IMR-90 (cell line): ENCODE measurements around the gene GGN. TPM values are rescaled to one million over a fixed set of nuclear protein-coding genes. Genes with fewer than 3 reads are reported as not detected.

Experiments used
- ATAC-seq: fragments of 200-7000 bp; cut with Tn5 transposase; 2 replicates; pipeline ENCODE4 v1.9.1; 2020; ENCODE audit warnings: low read depth, mild to moderate bottlenecking, moderate library complexity
- BruUV-seq: library from RNA; stranded (reverse); fragments of 400-500 nt; replicated peaks from 2 replicates; lab custom pipeline; 2021; lab: Mats Ljungman, UMichigan
- CTCF ChIA-PET: fragments of 300-600 bp; formaldehyde crosslinking; extraction: SDS; loops from one replicate; lab custom pipeline; 2021; ENCODE audit warnings: antibody characterized with exemption; lab: Yijun Ruan, JAX
- POLR2A ChIA-PET: fragments of 300-600 bp; sonication (Branson Sonifier 250); formaldehyde crosslinking; loops from one replicate; lab custom pipeline; 2022; ENCODE audit warnings: antibody characterized with exemption; ENCODE audit not compliant: unreplicated experiment; lab: Charles Lee
- DNase-seq: peaks from one replicate; pipeline ENCODE4 v3.0.0; 2013
- H2AFZ ChIP-seq: replicated peaks from 2 replicates; pipeline ENCODE3; 2013; ENCODE audit warnings: low read length, mild to moderate bottlenecking; ENCODE audit not compliant: poor library complexity
- H2AK5ac ChIP-seq: 2 replicates; pipeline ENCODE4 v1.6.1; 2013; ENCODE audit warnings: low read depth, low read length, inconsistent platforms
- H2AK9ac ChIP-seq: replicated peaks from 2 replicates; pipeline ENCODE3; 2013; ENCODE audit warnings: mild to moderate bottlenecking, low read depth, low read length, moderate library complexity; ENCODE audit not compliant: poor library complexity
- H2BK120ac ChIP-seq: 2 replicates; pipeline ENCODE4 v1.6.1; 2013; ENCODE audit warnings: low read depth, low read length, inconsistent platforms
- H2BK15ac ChIP-seq: 3 replicates; pipeline ENCODE4 v1.6.1; 2013; ENCODE audit warnings: low read depth, low read length, inconsistent platforms
- H2BK20ac ChIP-seq: 2 replicates; pipeline ENCODE4 v1.6.1; 2013; ENCODE audit warnings: low read depth, mild to moderate bottlenecking, inconsistent platforms, low read length, moderate library complexity
- H2BK5ac ChIP-seq: 2 replicates; pipeline ENCODE4 v1.6.1; 2013; ENCODE audit warnings: mild to moderate bottlenecking, low read depth, low read length, inconsistent platforms; ENCODE audit not compliant: poor library complexity, severe bottlenecking
- H3K14ac ChIP-seq: replicated peaks from 2 replicates; pipeline ENCODE4 v1.6.1; 2013; ENCODE audit warnings: low read depth, low read length, inconsistent platforms
- H3K18ac ChIP-seq: 2 replicates; pipeline ENCODE4 v1.6.1; 2013; ENCODE audit warnings: low read depth, low read length, control low read depth
- H3K23ac ChIP-seq: 2 replicates; pipeline ENCODE4 v1.6.1; 2013; ENCODE audit warnings: low read depth, low read length, inconsistent platforms
- H3K27ac ChIP-seq: 2 replicates; pipeline ENCODE4 v1.5.1; 2013; ENCODE audit warnings: mild to moderate bottlenecking, control low read depth, low read length; ENCODE audit not compliant: insufficient read depth
- H3K27me3 ChIP-seq: 2 replicates; pipeline ENCODE4 v1.6.1; 2013; ENCODE audit warnings: low read length; ENCODE audit not compliant: control insufficient read depth, insufficient read depth
- H3K36me3 ChIP-seq: 2 replicates; pipeline ENCODE4 v1.6.1; 2013; ENCODE audit warnings: low read length, mixed read lengths; ENCODE audit not compliant: control insufficient read depth, insufficient read depth
- H3K4ac ChIP-seq: 2 replicates; pipeline ENCODE4 v1.6.1; 2013; ENCODE audit warnings: low read depth, low read length, inconsistent platforms
- H3K4me1 ChIP-seq: 2 replicates; pipeline ENCODE4 v1.6.1; 2013; ENCODE audit warnings: low read length, mixed read lengths; ENCODE audit not compliant: control insufficient read depth, insufficient read depth
- H3K4me2 ChIP-seq: 2 replicates; pipeline ENCODE4 v1.6.1; 2013; ENCODE audit warnings: low read depth, mild to moderate bottlenecking, control low read depth, low read length, moderate library complexity
- H3K4me3 ChIP-seq: 2 replicates; pipeline ENCODE4 v1.5.1; 2013; ENCODE audit warnings: low read depth, mild to moderate bottlenecking, control low read depth, low read length, moderate library complexity; ENCODE audit not compliant: insufficient read depth
- H3K56ac ChIP-seq: 2 replicates; pipeline ENCODE4 v1.6.1; 2013; ENCODE audit warnings: low read length, inconsistent platforms; ENCODE audit not compliant: insufficient read depth; ENCODE audit errors: extremely low read depth
- H3K79me1 ChIP-seq, 2 experiments: 2 replicates each; pipeline ENCODE4 v1.6.1; 2013; ENCODE audit warnings: low read length in 2 of 2, inconsistent platforms in 1 of 2, low read depth in 1 of 2
- H3K9ac ChIP-seq: 2 replicates; pipeline ENCODE4 v1.6.1; 2013; ENCODE audit warnings: low read depth, low read length, control low read depth
- H3K9me1 ChIP-seq: 2 replicates; pipeline ENCODE4 v1.6.1; 2013; ENCODE audit warnings: low read length, inconsistent platforms; ENCODE audit not compliant: insufficient read depth
- H3K9me3 ChIP-seq: 2 replicates; pipeline ENCODE4 v1.6.1; 2013; ENCODE audit warnings: low read length; ENCODE audit not compliant: control insufficient read depth, insufficient read depth
- H4K20me1 ChIP-seq: 2 replicates; pipeline ENCODE4 v1.6.1; 2013; ENCODE audit warnings: low read length, inconsistent platforms; ENCODE audit not compliant: insufficient read depth
- H4K5ac ChIP-seq: 2 replicates; pipeline ENCODE4 v1.6.1; 2013; ENCODE audit warnings: mild to moderate bottlenecking, low read depth, low read length, control low read depth
- H4K8ac ChIP-seq, 2 experiments: 2 replicates each; pipeline ENCODE4 v1.6.1; 2013; ENCODE audit warnings: low read depth in 2 of 2, low read length in 2 of 2, control low read depth in 1 of 2, inconsistent platforms in 1 of 2
- H4K91ac ChIP-seq: 2 replicates; pipeline ENCODE4 v1.6.1; 2013; ENCODE audit warnings: low read depth, low read length, inconsistent platforms; ENCODE audit not compliant: insufficient read depth
- BHLHE40 ChIP-seq: fragments of 150-350 bp; IDR thresholded peaks from 2 replicates; pipeline ENCODE4 v1.6.1; 2016; ENCODE audit warnings: mild to moderate bottlenecking, low read depth, low read length
- CEBPB ChIP-seq: IDR thresholded peaks from 2 replicates; pipeline ENCODE4 v1.6.1; 2012; ENCODE audit warnings: low read depth, low read length, improper control_type of control experiment
- CHD1 ChIP-seq: IDR thresholded peaks from 2 replicates; pipeline ENCODE4 v1.6.1; 2012; ENCODE audit warnings: low read depth, low read length, improper control_type of control experiment
- CTCF ChIP-seq: conservative IDR thresholded peaks from 2 replicates; pipeline ENCODE4 v1.5.1; 2012; ENCODE audit warnings: mild to moderate bottlenecking, low read depth, low read length, improper control_type of control experiment
- FOS ChIP-seq: fragments of 150-350 bp; IDR thresholded peaks from 2 replicates; pipeline ENCODE4 v1.6.1; 2016; ENCODE audit warnings: low read depth, low read length
- MAZ ChIP-seq: IDR thresholded peaks from 2 replicates; pipeline ENCODE4 v1.6.1; 2012; ENCODE audit warnings: low read depth, mild to moderate bottlenecking, low read length, improper control_type of control experiment, moderate library complexity, borderline replicate concordance
- NFE2L2 ChIP-seq: fragments of 150-350 bp; IDR thresholded peaks from 2 replicates; pipeline ENCODE4 v1.6.1; 2016; ENCODE audit warnings: low read depth, mild to moderate bottlenecking, low read length
- POLR2A ChIP-seq: IDR thresholded peaks from 2 replicates; pipeline ENCODE4 v1.6.1; 2012; ENCODE audit warnings: mild to moderate bottlenecking, low read depth, low read length
- RAD21 ChIP-seq: IDR thresholded peaks from 2 replicates; pipeline ENCODE4 v1.6.1; 2012; ENCODE audit warnings: low read length, improper control_type of control experiment
- RCOR1 ChIP-seq: IDR thresholded peaks from 2 replicates; pipeline ENCODE4 v1.6.1; 2012; ENCODE audit warnings: mild to moderate bottlenecking, low read length, improper control_type of control experiment; ENCODE audit not compliant: insufficient replicate concordance
- RFX5 ChIP-seq: IDR thresholded peaks from 2 replicates; pipeline ENCODE4 v1.8.0; 2012; ENCODE audit warnings: low read depth, mild to moderate bottlenecking, low read length, moderate library complexity
- USF2 ChIP-seq: fragments of 150-350 bp; IDR thresholded peaks from 2 replicates; pipeline ENCODE4 v1.6.1; 2017; ENCODE audit warnings: mild to moderate bottlenecking, antibody characterized with exemption, low read length, low read depth
- WGBS, 2 experiments: methylation state at CpG; one replicate each; pipeline versions ENCODE4 v1.1.5 to v1.1.7; 2013; ENCODE audit warnings: missing lambda C conversion rate in 2 of 2; ENCODE audit not compliant: insufficient read length in 1 of 2; ENCODE audit errors: extremely low coverage in 2 of 2; 5-methylcytosine and 5-hydroxymethylcytosine counted together
- dilution Hi-C: fragments of 300-500 bp; cut with HindIII; formaldehyde crosslinking; loops from one replicate; pipeline ENCODE4 v1.14.3; 2018; ENCODE audit warnings: low sequenced_read_pairs; ENCODE audit not compliant: unreplicated experiment
- in situ Hi-C: fragments of 300-500 bp; cut with MboI; formaldehyde crosslinking; loops from 3 replicates; pipeline ENCODE4 v1.14.3; 2019; ENCODE audit warnings: low sequenced_read_pairs, inconsistent platforms, mixed read lengths
- intact Hi-C: fragments of 100-400 bp; cut with micrococcal nuclease; formaldehyde crosslinking; loops from 2 replicates; pipeline ENCODE4 v1.10.0; 2022
- polyA plus RNA-seq, 3 experiments: library from polyadenylated mRNA; depleted of rRNA; stranded (reverse); fragments of >200 nt; gene quantifications; 2 replicates each; pipeline ENCODE4 v1.2.3, GENCODE V29; 2012; ENCODE audit warnings: low replicate concordance in 1 of 3
- total RNA-seq: library from RNA; depleted of rRNA; stranded (reverse); fragments of >200 nt; gene quantifications from 2 replicates; pipeline ENCODE4 v1.2.3, GENCODE V29; 2012

Gene GGN
- total and polyA plus RNA-seq, 2 of the 4 experiments (the other 2 are of a cell fraction), result under 0.01 to 0.65 TPM

GRCh38 chr19:38346837-38347236 is 41.0 kb downstream of the GGN start:
- H3K4me1 ChIP-seq, result no peaks in the 10 kb centered on the region
- no peaks in the 10 kb centered on the region for H4K20me1 ChIP-seq
- ChIA-PET CTCF (interaction anchor here (0.6 to 1.5 kb wide), 2 partner anchors 11 to 582 kb away, joined by 3 read pairs; partner anchors contain the start of gene CATSPERG), POLR2A (no interaction called here)
- BruUV-seq, result no TSS peak
- ATAC-seq (no peak), DNase-seq (no peak)
- no peak overlapping the region for H3K18ac ChIP-seq
- no peak overlapping the region for H3K27ac ChIP-seq
- no peak overlapping the region for H3K23ac ChIP-seq
- no peak overlapping the region for H2AK5ac ChIP-seq
- no peak overlapping the region for H2BK120ac ChIP-seq
- no peaks in the 10 kb centered on the region for H3K9me1 ChIP-seq
- no peak overlapping the region for H3K4me3 ChIP-seq
- H4K8ac ChIP-seq, result no peak overlapping the region
- no peak overlapping the region for H4K91ac ChIP-seq
- no peak overlapping the region for H2BK15ac ChIP-seq
- no peaks in the 10 kb centered on the region for H3K9me3 ChIP-seq
- dilution Hi-C loops (no loop called here), intact Hi-C loops (no loop called here), in situ Hi-C loops (no loop called here)
- no peak overlapping the region for H3K14ac ChIP-seq
- no peak for TF ChIP-seq POLR2A
- no peak for TF ChIP-seq NFE2L2
- TF ChIP-seq FOS, result no peak
- TF ChIP-seq RFX5, result no peak
- TF ChIP-seq CHD1, result no peak
- TF ChIP-seq CEBPB, result no peak
- TF ChIP-seq USF2, result no peak
- no peak for TF ChIP-seq CTCF
- TF ChIP-seq BHLHE40, result no peak
- TF ChIP-seq RCOR1, result no peak
- no peak for TF ChIP-seq MAZ
- no peak for TF ChIP-seq RAD21
- no peak overlapping the region for H3K4me2 ChIP-seq
- H3K4ac ChIP-seq, result no peak overlapping the region
- no CpG with 5 or more reads among the region's 4 CpGs for WGBS, 2 experiments
- no peak overlapping the region for H3K56ac ChIP-seq
- H3K79me1 ChIP-seq, result no peaks in the 10 kb centered on the region
- H4K5ac ChIP-seq, result no peak overlapping the region
- no peak overlapping the region for H2BK20ac ChIP-seq
- no peak overlapping the region for H2AK9ac ChIP-seq
- peaks cover 1% of the 10 kb centered on the region; the same call in 1 of the 2 replicates for H3K27me3 ChIP-seq
- H3K9ac ChIP-seq, result no peak overlapping the region
- H2BK5ac ChIP-seq, result no peak overlapping the region
- no peak overlapping the region for H2AFZ ChIP-seq
- no peaks in the 10 kb centered on the region for H3K36me3 ChIP-seq
